Sigmoid colon (tissue), 7 donors: ENCODE data around the gene CCDC178. TPM values are rescaled to one million over a fixed set of nuclear protein-coding genes. Genes with fewer than 3 reads are reported as not detected.

Experiments used
- DNase-seq: peaks from one replicate; pipeline ENCODE4 v3.0.0-alpha.2; 2019
- H3K27ac ChIP-seq, 4 donors: fragments of 200-600 bp; sonication (generic); one replicate each; pipeline ENCODE4 v1.5.1; 2016 to 2019; ENCODE audit warnings: mild to moderate bottlenecking in 1 of 4
- H3K27me3 ChIP-seq, 3 donors: fragments of 200-600 bp; sonication (generic); one replicate each; pipeline ENCODE4 v1.5.1; 2019; ENCODE audit warnings: mild to moderate bottlenecking in 1 of 3
- H3K36me3 ChIP-seq, 4 donors: fragments of 200-600 bp; sonication (generic); one replicate each; pipeline ENCODE4 v1.5.1; 2016 to 2019
- H3K4me1 ChIP-seq, 4 donors: fragments of 200-600 bp; sonication (generic); one replicate each; pipeline ENCODE4 v1.5.1; 2017 to 2019
- H3K4me3 ChIP-seq, 4 donors: fragments of 200-600 bp; sonication (generic); one replicate each; pipeline ENCODE4 v1.5.1; 2017 to 2019; ENCODE audit warnings: mild to moderate bottlenecking in 2 of 4, moderate library complexity in 1 of 4
- H3K9me3 ChIP-seq, 4 donors: fragments of 200-600 bp in 3 of 4; sonication (generic) in 3 of 4; one replicate each; pipeline versions ENCODE4 v1.5.1 to v1.6.1; 2013 to 2019
- CTCF ChIP-seq, 4 experiments: fragments of 450-650 bp in 3 of 4; fragments of 200-600 bp in 1 of 4; IDR thresholded peaks; one replicate each; pipeline ENCODE4 v1.5.1; 2016 to 2019; ENCODE audit warnings: antibody characterized with exemption in 4 of 4, mild to moderate bottlenecking in 3 of 4, moderate library complexity in 2 of 4
- EP300 ChIP-seq, 4 donors: sonication (generic); formaldehyde crosslinking; IDR thresholded peaks; one replicate each; pipeline ENCODE4 v1.6.1; 2017; ENCODE audit warnings: antibody characterized with exemption in 4 of 4
- POLR2A ChIP-seq, 2 donors: fragments of 450-650 bp; IDR thresholded peaks; one replicate each; pipeline ENCODE4 v1.6.1; 2016; ENCODE audit warnings: antibody characterized with exemption in 2 of 2, mild to moderate bottlenecking in 2 of 2, moderate library complexity in 2 of 2
- POLR2AphosphoS5 ChIP-seq, 4 donors: sonication (generic); formaldehyde crosslinking; IDR thresholded peaks; one replicate each; pipeline ENCODE4 v1.6.1; 2017; ENCODE audit warnings: antibody characterized with exemption in 4 of 4
- WGBS, 2 donors: extraction: QIAGEN DNeasy Blood & Tissue Kit; methylation state at CpG; one replicate each; pipeline ENCODE4 v1.1.7; 2013; 5-methylcytosine and 5-hydroxymethylcytosine counted together
- intact Hi-C: fragments of 100-400 bp; cut with DNase I; formaldehyde crosslinking; loops from one replicate; pipeline ENCODE4 v1.15.1; 2023
- polyA plus RNA-seq, 3 donors: library from polyadenylated mRNA; stranded (reverse); fragments of 200-250 nt; gene quantifications; one replicate each; pipeline ENCODE4 v1.2.3, GENCODE V29; 2013
- total RNA-seq, 4 donors: library from RNA; depleted of rRNA; stranded (reverse); fragments of >200 nt; gene quantifications; one replicate each; pipeline ENCODE4 v1.1.0, GENCODE V29; 2016
- donor health status: healthy with polysubstance abuse.
- donor health status: Bipolar disorder and iron deficiency.
- donor health status: healthy.

CCDC178 gene, protein sequence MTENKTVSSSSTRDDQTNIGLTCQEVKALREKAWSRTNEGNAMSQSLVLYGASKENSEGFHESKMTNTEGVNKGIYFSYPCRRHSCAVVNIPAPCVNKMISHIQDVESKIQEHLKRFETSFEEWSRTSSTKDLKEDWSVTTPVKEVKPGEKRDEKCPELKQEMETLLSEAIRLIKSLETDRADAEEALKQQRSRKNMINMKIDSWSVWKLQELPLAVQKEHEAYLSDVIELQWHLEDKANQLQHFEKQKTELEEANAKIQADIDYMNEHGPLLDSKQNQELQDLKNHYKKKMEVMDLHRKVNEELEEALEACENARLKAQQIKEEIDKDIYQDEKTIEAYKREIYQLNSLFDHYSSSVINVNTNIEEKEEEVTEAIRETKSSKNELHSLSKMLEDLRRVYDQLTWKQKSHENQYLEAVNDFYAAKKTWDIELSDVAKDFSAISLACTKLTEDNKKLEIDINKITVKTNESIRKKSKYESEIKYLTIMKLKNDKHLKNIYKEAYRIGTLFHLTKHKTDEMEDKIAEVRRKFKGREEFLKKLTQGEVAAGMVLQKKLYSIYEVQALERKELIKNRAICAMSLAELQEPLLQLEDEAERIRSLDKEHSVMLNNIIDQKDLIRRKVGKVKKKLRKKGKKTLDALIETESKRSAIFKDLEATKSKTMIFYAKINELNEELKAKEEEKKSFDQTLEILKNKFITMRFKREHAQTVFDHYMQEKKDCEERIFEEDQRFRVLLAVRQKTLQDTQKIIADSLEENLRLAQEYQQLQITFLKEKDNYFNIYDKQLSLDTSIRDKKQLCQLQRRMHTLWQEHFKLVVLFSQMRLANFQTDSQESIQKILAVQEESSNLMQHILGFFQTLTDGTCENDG
- total RNA-seq = 1 to 10 TPM in 1 of 4 donors, under 1 TPM in 3; under 0.01 to 1.7 (median 0.74) TPM
- under 1 TPM in 1 of 3 donors, not detected in 2; 0.32 TPM for polyA plus RNA-seq

GRCh38 chr18:33440060-33441043 is at the start of gene CCDC178:
TSS of gene CCDC178 (minus strand) at chr18:33440721. CDS start at chr18:33412088, 28,633 bp downstream.
- peaks cover 0 to 6% (median 6%) of the 10 kb centered on the region in 4 donors for H3K4me1 ChIP-seq
- peak within 1 kb of the TSS in 3 of 4 donors; percentile 6 to 45 (median 39) for H3K27ac ChIP-seq
- 2 to 3% methylated on average over 77 of the region's 77 CpGs for WGBS, 2 donors
- no peaks in the 10 kb centered on the region for H3K36me3 ChIP-seq
- H3K27me3 ChIP-seq = no peaks in the 10 kb centered on the region
- TF ChIP-seq CTCF (IDR thresholded peaks at IDR 0.05) (peak in 1 of 4 experiments; percentile 55), POLR2AphosphoS5 (IDR thresholded peaks at IDR 0.05) (no peak), EP300 (IDR thresholded peaks at IDR 0.05) (no peak), POLR2A (IDR thresholded peaks at IDR 0.05) (no peak)
- intact Hi-C loops = loop anchor here (5.0 kb wide), 2 partner anchors 137 to 317 kb away; partner anchors contain the start of gene ASXL3
- DNase-seq = peak; percentile 66
- H3K4me3 ChIP-seq = peak within 1 kb of the TSS; percentile 53 to 79 (median 60)
- no peaks in the 10 kb centered on the region for H3K9me3 ChIP-seq

DNA sequence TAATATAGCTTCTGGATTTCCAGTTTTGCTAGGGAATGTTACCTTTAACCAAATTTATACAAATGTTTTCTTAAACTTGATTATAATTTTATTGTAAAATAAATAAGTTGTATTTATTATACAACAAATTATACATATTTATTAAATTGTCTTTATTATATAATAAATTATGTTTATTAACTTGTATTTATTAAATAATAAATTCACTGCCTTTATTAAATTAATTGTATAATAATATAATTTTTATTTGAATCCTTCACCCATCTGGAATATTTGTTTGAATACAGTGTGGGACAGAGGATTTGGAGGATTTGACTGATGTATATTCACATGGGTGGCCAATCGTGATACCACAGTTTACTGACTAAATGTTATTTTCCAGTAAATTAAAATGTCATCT is 43.4 kb upstream of the CCDC178 start:
- TF ChIP-seq EP300 (IDR thresholded peaks at IDR 0.05) (no peak), POLR2AphosphoS5 (IDR thresholded peaks at IDR 0.05) (no peak), POLR2A (IDR thresholded peaks at IDR 0.05) (no peak), CTCF (IDR thresholded peaks at IDR 0.05) (no peak)
- H3K4me1 ChIP-seq = no peaks in the 10 kb centered on the region
- H3K36me3 ChIP-seq = no peaks in the 10 kb centered on the region
- H3K27me3 ChIP-seq = no peaks in the 10 kb centered on the region
- DNase-seq = no peak
- H3K9me3 ChIP-seq = no peaks in the 10 kb centered on the region
- no peak overlapping the region for H3K4me3 ChIP-seq
- WGBS, 2 donors = 84 to 89% methylated on average over 1 of the region's 1 CpG
- H3K27ac ChIP-seq = no peak overlapping the region
- intact Hi-C loops = no loop called here

DNA sequence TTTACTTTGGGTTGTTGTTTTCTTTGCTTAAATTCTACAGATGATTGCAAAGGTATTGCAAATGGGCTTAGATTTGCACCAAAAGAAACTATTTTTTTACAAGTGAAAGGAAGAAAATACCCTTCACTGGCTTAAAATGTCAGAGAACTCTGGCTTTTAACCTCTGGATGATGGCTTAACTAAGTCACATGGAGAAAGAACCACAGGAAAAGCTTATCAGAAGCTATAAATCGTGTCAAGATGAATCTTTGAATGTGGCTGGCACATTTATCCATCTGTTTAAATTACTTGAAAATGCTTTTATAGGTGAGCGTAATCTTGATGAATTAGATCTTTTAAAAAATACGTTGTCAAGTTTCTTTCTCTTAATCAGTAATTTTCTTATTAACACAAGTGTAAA is 32.0 kb upstream of the CCDC178 start:
- no peak overlapping the region for H3K4me3 ChIP-seq
- H3K9me3 ChIP-seq = no peaks in the 10 kb centered on the region
- H3K36me3 ChIP-seq = no peaks in the 10 kb centered on the region
- TF ChIP-seq EP300 (IDR thresholded peaks at IDR 0.05) (no peak), POLR2A (IDR thresholded peaks at IDR 0.05) (no peak), POLR2AphosphoS5 (IDR thresholded peaks at IDR 0.05) (no peak), CTCF (IDR thresholded peaks at IDR 0.05) (no peak)
- WGBS, 2 donors = 47 to 59% methylated on average over 3 of the region's 3 CpGs
- no peak overlapping the region for H3K27ac ChIP-seq
- DNase-seq = no peak
- no peaks in the 10 kb centered on the region for H3K27me3 ChIP-seq
- no peaks in the 10 kb centered on the region for H3K4me1 ChIP-seq
- intact Hi-C loops = no loop called here

DNA sequence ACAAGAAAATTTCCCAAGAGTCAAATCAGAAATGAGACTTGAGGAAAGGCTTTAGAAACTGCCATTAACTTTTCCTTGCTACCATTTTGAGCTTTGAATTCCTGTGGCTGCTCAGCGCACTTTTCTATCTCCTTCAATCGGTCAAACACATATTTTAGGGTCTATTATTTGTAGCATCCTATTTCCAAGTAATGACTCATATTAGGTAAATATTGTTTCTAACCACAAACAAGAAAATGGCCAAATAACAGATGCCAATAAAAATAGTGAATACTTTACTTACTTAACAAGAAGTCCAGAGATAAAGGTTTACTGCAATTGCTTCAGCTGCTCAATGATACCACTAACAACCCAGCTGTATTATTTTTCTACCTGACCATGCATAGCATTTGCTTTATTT is 29.7 kb upstream of the CCDC178 start:
- DNase-seq = no peak
- Histone ChIP-seq H3K36me3 (no peaks in the 10 kb centered on the region), H3K27ac (no peak overlapping the region), H3K4me3 (no peak overlapping the region), H3K4me1 (no peaks in the 10 kb centered on the region), H3K9me3 (no peaks in the 10 kb centered on the region), H3K27me3 (no peaks in the 10 kb centered on the region)
- 93 to 94% methylated on average over 2 of the region's 2 CpGs for WGBS, 2 donors
- intact Hi-C loops = no loop called here
- TF ChIP-seq POLR2AphosphoS5 (IDR thresholded peaks at IDR 0.05) = no peak
